GM12873 (cell line): ENCODE data around the gene DAPK1.

ENCODE experiments used
- TF ChIP-seq, protein P1 (sequence below): IDR thresholded peaks from 2 replicates; pipeline ENCODE4 v1.5.1; 2012; ENCODE audit warnings: low read depth, mild to moderate bottlenecking, moderate library complexity, low read length, control low read depth; ENCODE audit not compliant: insufficient read depth; ENCODE audit errors: missing control alignments

Gene DAPK1

DNA sequence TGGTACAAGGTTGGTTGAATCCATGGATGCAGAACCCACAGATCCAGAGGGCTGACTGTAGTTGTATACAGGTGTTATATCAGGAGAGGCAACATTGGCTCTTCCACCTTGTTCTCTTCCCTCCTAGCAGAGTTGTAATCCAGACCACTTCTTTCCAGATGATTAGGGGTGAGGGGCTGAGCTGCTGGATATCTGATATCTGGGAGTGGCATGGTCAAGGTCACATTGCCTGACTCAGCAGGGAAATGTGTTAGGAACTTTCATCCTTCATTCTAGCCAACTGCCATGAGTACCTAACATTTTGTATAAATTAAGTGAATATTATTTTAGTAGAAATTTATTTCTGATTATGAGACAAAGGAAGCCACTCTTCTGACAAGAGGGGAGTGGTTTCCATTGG is 7.3 kb downstream of the DAPK1 start:
- TF ChIP-seq, protein P1, sequence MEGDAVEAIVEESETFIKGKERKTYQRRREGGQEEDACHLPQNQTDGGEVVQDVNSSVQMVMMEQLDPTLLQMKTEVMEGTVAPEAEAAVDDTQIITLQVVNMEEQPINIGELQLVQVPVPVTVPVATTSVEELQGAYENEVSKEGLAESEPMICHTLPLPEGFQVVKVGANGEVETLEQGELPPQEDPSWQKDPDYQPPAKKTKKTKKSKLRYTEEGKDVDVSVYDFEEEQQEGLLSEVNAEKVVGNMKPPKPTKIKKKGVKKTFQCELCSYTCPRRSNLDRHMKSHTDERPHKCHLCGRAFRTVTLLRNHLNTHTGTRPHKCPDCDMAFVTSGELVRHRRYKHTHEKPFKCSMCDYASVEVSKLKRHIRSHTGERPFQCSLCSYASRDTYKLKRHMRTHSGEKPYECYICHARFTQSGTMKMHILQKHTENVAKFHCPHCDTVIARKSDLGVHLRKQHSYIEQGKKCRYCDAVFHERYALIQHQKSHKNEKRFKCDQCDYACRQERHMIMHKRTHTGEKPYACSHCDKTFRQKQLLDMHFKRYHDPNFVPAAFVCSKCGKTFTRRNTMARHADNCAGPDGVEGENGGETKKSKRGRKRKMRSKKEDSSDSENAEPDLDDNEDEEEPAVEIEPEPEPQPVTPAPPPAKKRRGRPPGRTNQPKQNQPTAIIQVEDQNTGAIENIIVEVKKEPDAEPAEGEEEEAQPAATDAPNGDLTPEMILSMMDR: no peak

DNA sequence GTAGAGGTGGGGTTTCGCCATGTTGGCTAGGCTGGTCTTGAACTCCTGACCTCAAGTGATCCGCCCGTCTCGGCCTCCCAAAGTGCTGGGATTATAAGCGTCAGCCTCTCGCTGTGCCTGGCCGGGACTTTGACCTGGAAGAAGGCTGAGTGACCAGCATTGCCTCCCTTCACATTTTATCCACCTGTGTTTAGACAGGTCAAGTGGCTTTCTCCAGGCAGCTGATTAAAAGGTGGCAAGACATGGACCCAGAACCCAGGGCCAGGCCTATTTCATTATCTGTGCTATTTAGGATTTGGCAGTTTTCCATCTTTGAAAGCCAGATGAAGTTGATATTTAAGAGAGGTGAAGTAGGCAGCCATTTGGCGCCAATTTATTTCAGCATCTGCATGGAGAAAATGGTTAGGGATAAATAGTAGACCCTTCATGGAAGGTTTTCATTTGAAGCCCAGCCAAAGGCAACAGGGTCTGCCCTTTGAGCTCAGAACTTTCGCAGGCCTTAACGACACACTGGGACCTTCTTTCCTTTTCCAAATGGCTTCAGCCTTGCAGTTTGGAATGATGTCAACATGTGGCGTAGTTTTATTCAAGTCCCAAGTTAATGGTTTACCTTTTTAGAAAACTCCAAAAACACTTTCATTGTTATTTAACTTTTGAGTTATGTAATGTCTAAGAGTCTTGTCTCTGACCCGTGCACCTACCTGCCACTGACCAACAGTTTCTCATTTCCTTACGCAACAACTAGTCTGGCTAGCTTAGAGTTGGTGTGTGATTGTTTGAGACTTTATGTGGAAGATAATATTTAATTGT is 8.4 kb downstream of the DAPK1 start:
- TF ChIP-seq, protein P1: no peak

DNA sequence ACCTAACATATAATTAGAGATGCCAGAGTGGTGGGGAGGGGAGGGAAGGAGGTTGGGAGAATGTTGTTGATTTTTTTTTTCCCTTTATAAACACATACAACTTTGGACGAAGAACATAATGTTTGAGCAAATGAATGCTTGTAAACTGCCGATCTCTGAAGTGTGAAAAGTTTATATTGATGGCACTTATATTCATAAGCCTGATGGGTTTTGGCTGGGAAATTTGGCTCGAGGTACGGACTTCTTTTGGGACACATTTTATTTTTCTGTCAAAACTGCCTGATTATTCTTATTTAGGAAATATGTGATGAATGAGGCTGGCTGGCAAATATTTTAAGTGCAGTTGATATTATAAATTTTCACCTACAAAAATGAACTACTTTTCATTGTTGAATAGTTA is 9.9 kb downstream of the DAPK1 start:
- TF ChIP-seq, protein P1: no peak

DNA sequence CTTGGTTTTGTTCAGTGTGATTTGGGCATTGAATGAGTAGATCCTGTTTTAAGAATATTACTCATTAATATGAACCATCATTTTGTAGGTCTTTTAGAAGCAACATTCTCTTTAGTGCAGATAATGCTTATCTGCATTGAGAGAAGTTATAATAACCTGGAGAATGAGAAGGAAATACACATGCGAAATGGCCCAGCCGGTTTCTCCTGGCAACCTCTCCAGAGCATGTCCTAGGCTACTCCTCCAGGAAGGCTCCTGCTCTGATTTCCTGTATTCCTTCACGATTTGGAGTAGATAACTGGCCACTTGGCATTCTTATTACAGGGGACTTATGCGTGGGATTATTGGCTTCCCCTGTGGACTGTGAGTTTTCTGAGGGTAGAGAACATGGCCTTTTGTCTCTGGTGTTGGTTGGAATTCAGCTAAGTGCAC is 12.6 kb downstream of the DAPK1 start:
- TF ChIP-seq, protein P1: no peak

DNA sequence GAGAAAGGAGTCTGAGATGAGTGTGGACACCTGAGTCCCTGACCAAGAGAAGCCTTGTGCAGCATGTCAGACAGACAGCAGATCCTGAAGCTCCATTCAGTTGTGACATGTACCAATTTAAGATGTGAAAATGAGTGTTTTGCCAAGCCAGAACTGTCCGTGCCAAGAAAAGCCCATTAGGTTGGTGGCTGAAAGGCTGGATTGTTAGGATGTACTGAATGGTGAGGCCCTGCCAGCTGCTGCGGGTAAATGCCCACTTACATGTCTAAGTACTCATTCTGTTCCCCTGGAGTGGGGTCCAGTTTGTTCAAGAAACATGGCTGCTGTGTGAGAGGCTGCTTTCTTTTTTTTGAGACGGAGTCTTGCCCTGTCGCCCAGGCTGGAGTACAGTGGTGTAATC is 14.6 kb downstream of the DAPK1 start:
- TF ChIP-seq, protein P1: no peak

DNA sequence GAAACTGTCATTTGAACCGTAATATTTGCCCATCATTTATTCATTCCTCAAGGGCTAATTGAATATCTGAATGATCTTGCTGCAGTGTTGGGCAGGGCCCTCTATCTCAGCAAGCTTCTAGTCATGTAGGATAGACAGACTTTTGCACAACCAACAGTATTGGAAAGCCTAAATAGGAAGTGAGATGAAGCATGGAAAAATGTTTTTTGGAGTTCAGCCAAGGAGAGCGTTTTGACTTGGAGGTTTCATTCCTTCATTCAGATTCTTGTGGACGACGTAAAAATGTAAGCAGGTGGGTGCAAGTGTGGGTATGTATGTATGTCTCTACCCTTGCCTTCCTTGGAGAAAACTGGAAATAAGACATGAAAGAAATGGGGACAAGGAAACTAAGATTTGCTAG is 15.5 kb downstream of the DAPK1 start:
- TF ChIP-seq, protein P1: no peak

DNA sequence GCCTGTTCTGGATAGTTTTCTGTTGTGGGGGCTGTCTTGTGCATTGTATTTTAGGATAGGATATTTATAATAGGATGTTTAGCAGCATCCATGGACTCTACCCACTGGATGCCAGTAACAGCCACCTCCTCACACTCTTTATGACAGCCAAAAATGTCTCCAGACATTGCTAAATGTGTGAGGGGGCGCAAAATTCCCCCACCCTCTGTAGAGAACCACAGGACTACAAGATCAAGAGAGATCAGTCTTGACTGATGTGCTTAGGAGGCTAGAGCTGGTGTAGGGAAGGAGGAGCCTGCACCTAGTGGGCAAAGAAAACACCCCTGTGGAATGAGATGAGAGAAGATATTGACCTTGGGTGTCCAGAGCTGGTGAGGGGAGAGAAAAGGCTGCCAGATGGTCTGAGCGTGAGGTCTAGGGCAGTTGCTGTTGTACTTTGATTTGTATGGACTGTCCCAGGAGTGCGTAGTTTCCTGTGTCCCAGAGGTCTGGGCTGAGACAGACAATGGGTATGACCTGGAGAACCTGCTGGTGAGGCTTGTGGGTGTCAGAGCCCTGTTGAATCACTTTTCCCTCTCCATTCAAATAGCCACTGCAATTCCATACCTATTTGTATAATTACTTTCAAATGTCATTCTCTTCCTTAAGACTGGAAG is 16.3 kb downstream of the DAPK1 start:
- TF ChIP-seq, protein P1: no peak
